ENCODE data around the gene STMND1. TPM values are rescaled to one million over a fixed set of nuclear protein-coding genes. Genes with fewer than 3 reads are reported as not detected.
"Not testable (repeated sequence)": the region's sequence is repeated elsewhere in the genome, so short reads cannot be mapped to it uniquely, and the experiment has no call there.

STMND1 gene
- total and polyA plus RNA-seq, 10 of the 15 experiments (the other 5 are each of a cell fraction or from before 2014, with no cell fraction given), result 0.15 TPM; not detected in 9

DNA sequence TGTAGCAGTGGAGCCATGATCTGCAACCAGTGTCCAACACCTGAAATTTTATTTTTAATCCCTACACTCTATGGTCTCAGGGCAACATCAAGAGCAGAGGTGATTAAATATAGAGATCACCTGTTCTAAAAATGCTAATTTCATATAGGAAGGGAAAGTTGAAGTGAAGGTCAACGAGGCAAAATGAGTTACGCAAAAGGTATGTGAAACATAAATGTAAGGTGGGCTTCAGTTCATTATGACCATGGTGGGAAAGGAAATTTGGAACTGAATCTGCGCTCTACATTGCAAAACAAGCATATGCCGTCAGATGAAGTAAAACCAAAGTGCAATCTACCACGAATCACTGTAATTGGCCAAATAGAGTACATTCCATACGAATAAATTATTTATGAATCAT, 35.2 kb upstream of the STMND1 start:
- ChIA-PET CTCF (interaction anchor here (1.2 kb wide), 1 partner anchor 23 kb away, joined by 3 read pairs; no protein-coding TSS in a partner anchor), POLR2A (no interaction called here), SMC1A (ENCODE audit: uncharacterized antibody, unreplicated experiment) (interaction anchor here (0.6 to 0.8 kb wide), 2 partner anchors 202 to 472 kb away, joined by 3 read pairs; no protein-coding TSS in a partner anchor), RAD21 (ENCODE audit: unreplicated experiment) (no interaction called here)
- WGBS (ENCODE audit: insufficient coverage, insufficient replicate concordance, low lambda C conversion rate, missing lambda C conversion rate), result 27% methylated on average over 6 of the region's 6 CpGs
- BruUV-seq (replicated peaks), result no TSS peak
- no peak for ATAC-seq
- Histone ChIP-seq H3K4me2 (ENCODE audit: control insufficient read depth, insufficient read depth) (no peak overlapping the region), H3K9ac (ENCODE audit: control insufficient read depth, insufficient read depth, low read length) (no peak overlapping the region), H3K4me1 (ENCODE audit: control insufficient read depth, insufficient read depth, low read length) (no peaks in the 10 kb centered on the region), H3K27me3 (replicated peaks in 1 of 2; ENCODE audit: control insufficient read depth in 2 of 2, insufficient read depth in 2 of 2, low read length in 1 of 2) (no peaks in the 10 kb centered on the region), H4K20me1 (ENCODE audit: control insufficient read depth, insufficient read depth) (no peaks in the 10 kb centered on the region), H3K9me3 (replicated peaks; ENCODE audit: control insufficient read depth, insufficient read depth, low read length) (no peaks in the 10 kb centered on the region; the same call in 2 of the 3 replicates), H3K79me2 (ENCODE audit: control insufficient read depth, insufficient read depth, low read length) (no peaks in the 10 kb centered on the region), H2AFZ (ENCODE audit: control insufficient read depth, low read depth, low read length) (no peak overlapping the region), H3K4me3 (no peak overlapping the region), H3K27ac (ENCODE audit: control insufficient read depth, insufficient read depth) (no peak overlapping the region), H3K36me3 (ENCODE audit: control insufficient read depth in 2 of 2, insufficient read depth in 2 of 2, low read length in 1 of 2) (no peaks in the 10 kb centered on the region)
- no peak for DNase-seq (ENCODE audit: low read depth, low spot score)
- no peak for FAIRE-seq
- TF ChIP-seq CREB1 (IDR thresholded peaks at IDR 0.05; ENCODE audit: low read depth) (no peak), CBX3 (IDR thresholded peaks at IDR 0.05; ENCODE audit: borderline replicate concordance, low read depth) (no peak), NRF1 (conservative IDR thresholded peaks at IDR 0.05; ENCODE audit: low read depth, low read length) (no peak)
- in situ Hi-C loops (cut with MboI) (no loop called here), intact Hi-C loops (cut with micrococcal nuclease; ENCODE audit: unreplicated experiment) (no loop called here)

DNA sequence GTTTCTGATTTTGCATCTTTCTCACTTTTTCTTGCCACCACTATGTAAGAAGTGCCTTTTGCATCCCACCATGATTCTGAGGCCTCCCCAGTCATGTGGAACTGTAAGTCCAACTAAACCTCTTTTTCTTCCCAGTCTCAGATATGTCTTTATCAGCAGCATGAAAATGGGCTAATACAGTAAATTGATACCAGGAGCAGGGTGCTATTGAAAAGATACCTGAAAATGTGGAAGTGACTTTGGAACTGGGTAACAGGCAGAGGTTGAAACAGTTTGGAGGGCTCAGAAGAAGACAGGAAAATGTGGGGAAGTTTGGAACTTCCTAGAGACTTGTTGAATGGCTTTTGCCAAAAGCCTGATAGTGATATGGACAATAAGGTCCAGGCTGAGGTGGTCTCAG, 32.9 kb upstream of the STMND1 start:
- BruUV-seq (replicated peaks); POLR2A ChIA-PET; H2AFZ ChIP-seq (ENCODE audit: control insufficient read depth, low read depth, low read length); in situ Hi-C loops (cut with MboI); intact Hi-C loops (cut with micrococcal nuclease; ENCODE audit: unreplicated experiment); CTCF ChIA-PET; H3K79me2 ChIP-seq (ENCODE audit: control insufficient read depth, insufficient read depth, low read length); H3K9me3 ChIP-seq (replicated peaks; ENCODE audit: control insufficient read depth, insufficient read depth, low read length); H3K9ac ChIP-seq (ENCODE audit: control insufficient read depth, insufficient read depth, low read length); H3K4me2 ChIP-seq (ENCODE audit: control insufficient read depth, insufficient read depth); H3K36me3 ChIP-seq (ENCODE audit: control insufficient read depth in 2 of 2, insufficient read depth in 2 of 2, low read length in 1 of 2); H3K27me3 ChIP-seq (replicated peaks in 1 of 2; ENCODE audit: control insufficient read depth in 2 of 2, insufficient read depth in 2 of 2, low read length in 1 of 2); RAD21 ChIA-PET (ENCODE audit: unreplicated experiment); SMC1A ChIA-PET (ENCODE audit: uncharacterized antibody, unreplicated experiment); ATAC-seq; H3K27ac ChIP-seq (ENCODE audit: control insufficient read depth, insufficient read depth); H3K4me3 ChIP-seq; H4K20me1 ChIP-seq (ENCODE audit: control insufficient read depth, insufficient read depth); FAIRE-seq; DNase-seq (ENCODE audit: low read depth, low spot score); H3K4me1 ChIP-seq (ENCODE audit: control insufficient read depth, insufficient read depth, low read length): not testable (repeated sequence)

DNA sequence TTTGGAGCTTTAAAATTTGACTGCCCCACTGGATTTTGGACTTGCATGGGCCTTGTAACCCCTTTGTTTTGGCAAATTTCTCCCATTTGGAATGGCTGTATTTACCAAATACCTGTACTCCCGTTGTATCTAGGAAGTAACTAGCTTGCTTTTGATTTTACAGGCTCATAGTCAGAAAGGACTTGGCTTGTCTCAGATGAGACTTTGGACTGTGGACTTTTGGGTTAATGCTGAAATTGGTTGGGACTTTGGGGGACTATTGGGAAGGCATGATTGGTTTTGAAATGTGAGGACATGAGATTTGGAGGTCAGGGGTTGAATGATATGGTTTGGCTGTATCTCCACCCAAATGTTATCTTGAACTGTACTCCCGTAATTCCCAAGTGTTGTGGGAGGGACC, 31.4 kb upstream of the STMND1 start:
- H3K27me3 ChIP-seq (replicated peaks in 1 of 2; ENCODE audit: control insufficient read depth in 2 of 2, insufficient read depth in 2 of 2, low read length in 1 of 2); H3K9ac ChIP-seq (ENCODE audit: control insufficient read depth, insufficient read depth, low read length); POLR2A ChIA-PET; H3K4me2 ChIP-seq (ENCODE audit: control insufficient read depth, insufficient read depth); H3K36me3 ChIP-seq (ENCODE audit: control insufficient read depth in 2 of 2, insufficient read depth in 2 of 2, low read length in 1 of 2); H4K20me1 ChIP-seq (ENCODE audit: control insufficient read depth, insufficient read depth); H3K27ac ChIP-seq (ENCODE audit: control insufficient read depth, insufficient read depth); FAIRE-seq; BruUV-seq (replicated peaks); in situ Hi-C loops (cut with MboI); SMC1A ChIA-PET (ENCODE audit: uncharacterized antibody, unreplicated experiment); DNase-seq (ENCODE audit: low read depth, low spot score); H3K4me1 ChIP-seq (ENCODE audit: control insufficient read depth, insufficient read depth, low read length); H3K4me3 ChIP-seq; H3K9me3 ChIP-seq (replicated peaks; ENCODE audit: control insufficient read depth, insufficient read depth, low read length); ATAC-seq; H3K79me2 ChIP-seq (ENCODE audit: control insufficient read depth, insufficient read depth, low read length); CTCF ChIA-PET; H2AFZ ChIP-seq (ENCODE audit: control insufficient read depth, low read depth, low read length); RAD21 ChIA-PET (ENCODE audit: unreplicated experiment): not testable (repeated sequence)
- intact Hi-C loops (cut with micrococcal nuclease; ENCODE audit: unreplicated experiment), result loop anchor here (2.0 kb wide), 1 partner anchor 84 kb away; no protein-coding TSS in a partner anchor
- 0% methylated on average over 2 of the region's 2 CpGs for WGBS (ENCODE audit: insufficient coverage, insufficient replicate concordance, low lambda C conversion rate, missing lambda C conversion rate)

- BruUV-seq (replicated peaks); H3K9me3 ChIP-seq (replicated peaks; ENCODE audit: control insufficient read depth, insufficient read depth, low read length); H3K27me3 ChIP-seq (replicated peaks in 1 of 2; ENCODE audit: control insufficient read depth in 2 of 2, insufficient read depth in 2 of 2, low read length in 1 of 2); POLR2A ChIA-PET; H3K79me2 ChIP-seq (ENCODE audit: control insufficient read depth, insufficient read depth, low read length); H3K4me1 ChIP-seq (ENCODE audit: control insufficient read depth, insufficient read depth, low read length); H3K36me3 ChIP-seq (ENCODE audit: control insufficient read depth in 2 of 2, insufficient read depth in 2 of 2, low read length in 1 of 2); DNase-seq (ENCODE audit: low read depth, low spot score); ATAC-seq; H3K27ac ChIP-seq (ENCODE audit: control insufficient read depth, insufficient read depth); SMC1A ChIA-PET (ENCODE audit: uncharacterized antibody, unreplicated experiment); intact Hi-C loops (cut with micrococcal nuclease; ENCODE audit: unreplicated experiment); H2AFZ ChIP-seq (ENCODE audit: control insufficient read depth, low read depth, low read length); in situ Hi-C loops (cut with MboI); CTCF ChIA-PET; H3K4me2 ChIP-seq (ENCODE audit: control insufficient read depth, insufficient read depth); H3K9ac ChIP-seq (ENCODE audit: control insufficient read depth, insufficient read depth, low read length); FAIRE-seq; H3K4me3 ChIP-seq; H4K20me1 ChIP-seq (ENCODE audit: control insufficient read depth, insufficient read depth); RAD21 ChIA-PET (ENCODE audit: unreplicated experiment): not testable (repeated sequence)
- WGBS (ENCODE audit: insufficient coverage, insufficient replicate concordance, low lambda C conversion rate, missing lambda C conversion rate), result 0% methylated on average over 2 of the region's 2 CpGs
These were observed 28.3 kb upstream of the STMND1 start for GRCh38 chr6:17073596-17073995.

Data from GM12878 (cell line).